ENCODE data around the gene HMSD. TPM values are rescaled to one million over a fixed set of nuclear protein-coding genes. Genes with fewer than 3 reads are reported as not detected.

Gene HMSD
- total RNA-seq, 1 experiment from 2014 or later, result 58.1 TPM

GRCh38 chr18:63981719-63982118, 32.6 kb downstream of the HMSD start:
- Histone ChIP-seq H3K27ac (ENCODE audit: low read depth, low read length, poor library complexity, severe bottlenecking) (no peak overlapping the region), H3K27me3 (replicated peaks; ENCODE audit: insufficient read depth, low read depth, low read length, poor library complexity) (no peaks in the 10 kb centered on the region), H3K4me1 (ENCODE audit: insufficient read depth, low read length, poor library complexity, severe bottlenecking) (no peaks in the 10 kb centered on the region), H3K4me3 (ENCODE audit: low read depth, low read length, poor library complexity, severe bottlenecking) (no peak overlapping the region), H3K9me3 (ENCODE audit: low read depth, low read length, poor library complexity, severe bottlenecking) (no peaks in the 10 kb centered on the region), H3K36me3 (ENCODE audit: insufficient read depth, low read length, poor library complexity, severe bottlenecking) (peaks cover 4% of the 10 kb centered on the region)
- ChIA-PET POLR2A (ENCODE audit: low non-redundant PET) (no interaction called here), CTCF (no interaction called here)
- no TSS peak for BruUV-seq (replicated peaks)
- DNase-seq (ENCODE audit: low spot score), result no peak
- TF ChIP-seq CTCF (conservative IDR thresholded peaks at IDR 0.05; ENCODE audit: low read depth, low read length) (no peak), EZH2 (IDR thresholded peaks at IDR 0.05; ENCODE audit: borderline replicate concordance, low read depth, low read length, poor library complexity, severe bottlenecking) (no peak)
- intact Hi-C loops (cut with micrococcal nuclease; ENCODE audit: unreplicated experiment), result no loop called here

- no peaks in the 10 kb centered on the region for H3K9me3 ChIP-seq (ENCODE audit: low read depth, low read length, poor library complexity, severe bottlenecking)
- peaks cover 4% of the 10 kb centered on the region for H3K36me3 ChIP-seq (ENCODE audit: insufficient read depth, low read length, poor library complexity, severe bottlenecking)
- H3K27ac ChIP-seq (ENCODE audit: low read depth, low read length, poor library complexity, severe bottlenecking), result no peak overlapping the region
- no peaks in the 10 kb centered on the region for H3K27me3 ChIP-seq (replicated peaks; ENCODE audit: insufficient read depth, low read depth, low read length, poor library complexity)
- CTCF ChIA-PET, result no interaction called here
- no peak for TF ChIP-seq EZH2 (IDR thresholded peaks at IDR 0.05; ENCODE audit: borderline replicate concordance, low read depth, low read length, poor library complexity, severe bottlenecking)
- no peak for TF ChIP-seq CTCF (conservative IDR thresholded peaks at IDR 0.05; ENCODE audit: low read depth, low read length)
- intact Hi-C loops (cut with micrococcal nuclease; ENCODE audit: unreplicated experiment), result no loop called here
- H3K4me1 ChIP-seq (ENCODE audit: insufficient read depth, low read length, poor library complexity, severe bottlenecking), result no peaks in the 10 kb centered on the region
- POLR2A ChIA-PET (ENCODE audit: low non-redundant PET), result no interaction called here
- no TSS peak for BruUV-seq (replicated peaks)
- DNase-seq (ENCODE audit: low spot score), result no peak
- no peak overlapping the region for H3K4me3 ChIP-seq (ENCODE audit: low read depth, low read length, poor library complexity, severe bottlenecking)
These were observed 33.3 kb downstream of the HMSD start for GRCh38 chr18:63982361-63982760.

- no TSS peak for BruUV-seq (replicated peaks)
- Histone ChIP-seq H3K9me3 (ENCODE audit: low read depth, low read length, poor library complexity, severe bottlenecking) (no peaks in the 10 kb centered on the region), H3K4me3 (ENCODE audit: low read depth, low read length, poor library complexity, severe bottlenecking) (no peak overlapping the region), H3K4me1 (ENCODE audit: insufficient read depth, low read length, poor library complexity, severe bottlenecking) (no peaks in the 10 kb centered on the region), H3K27me3 (replicated peaks; ENCODE audit: insufficient read depth, low read depth, low read length, poor library complexity) (no peaks in the 10 kb centered on the region), H3K27ac (ENCODE audit: low read depth, low read length, poor library complexity, severe bottlenecking) (no peak overlapping the region), H3K36me3 (ENCODE audit: insufficient read depth, low read length, poor library complexity, severe bottlenecking) (no peaks in the 10 kb centered on the region)
- no peak for DNase-seq (ENCODE audit: low spot score)
- POLR2A ChIA-PET (ENCODE audit: low non-redundant PET), result no interaction called here
- CTCF ChIA-PET, result no interaction called here
- intact Hi-C loops (cut with micrococcal nuclease; ENCODE audit: unreplicated experiment), result no loop called here
- TF ChIP-seq EZH2 (IDR thresholded peaks at IDR 0.05; ENCODE audit: borderline replicate concordance, low read depth, low read length, poor library complexity, severe bottlenecking) (no peak), CTCF (conservative IDR thresholded peaks at IDR 0.05; ENCODE audit: low read depth, low read length) (no peak)
These were observed 37.8 kb downstream of the HMSD start for GRCh38 chr18:63986885-63987284.
